Stimulated activated CD4-positive, alpha-beta T cell treated with anti-CD3 and anti-CD28 coated beads, Interleukin-1b, Interleukin-23, amount 100 ng/mL, for 24 hours (primary cell): ENCODE results near the gene TIMM23B.
"Not testable (repeated sequence)": the region's sequence is repeated elsewhere in the genome, so short reads cannot be mapped to it uniquely, and the experiment has no call there.

Source experiments
- DNase-seq, 4 experiments: peaks; one replicate each; pipeline ENCODE4 v3.0.0-alpha.2; 2020; ENCODE audit warnings: low read depth in 4 of 4, low spot score in 1 of 4

Gene TIMM23B

DNA sequence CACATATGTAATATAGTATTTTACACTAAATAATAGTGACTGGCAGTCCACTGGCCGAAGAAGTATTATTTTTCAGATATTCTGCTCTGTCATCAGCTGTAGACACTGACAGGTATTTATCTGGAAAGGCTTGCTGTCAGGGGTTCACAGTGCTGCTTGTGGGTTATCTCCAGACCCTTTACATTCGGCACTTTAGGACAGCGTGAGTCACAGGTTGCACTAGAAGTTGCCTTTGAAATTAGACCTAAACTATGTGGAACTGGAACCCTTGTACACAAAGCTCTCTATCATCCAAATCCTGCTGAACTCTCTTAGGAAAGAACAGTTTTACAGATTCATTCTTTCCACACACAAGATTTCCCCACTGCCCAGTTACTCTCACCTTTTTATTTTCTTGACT is 30.2 kb downstream of the TIMM23B start:
- not testable (repeated sequence) for DNase-seq

DNA sequence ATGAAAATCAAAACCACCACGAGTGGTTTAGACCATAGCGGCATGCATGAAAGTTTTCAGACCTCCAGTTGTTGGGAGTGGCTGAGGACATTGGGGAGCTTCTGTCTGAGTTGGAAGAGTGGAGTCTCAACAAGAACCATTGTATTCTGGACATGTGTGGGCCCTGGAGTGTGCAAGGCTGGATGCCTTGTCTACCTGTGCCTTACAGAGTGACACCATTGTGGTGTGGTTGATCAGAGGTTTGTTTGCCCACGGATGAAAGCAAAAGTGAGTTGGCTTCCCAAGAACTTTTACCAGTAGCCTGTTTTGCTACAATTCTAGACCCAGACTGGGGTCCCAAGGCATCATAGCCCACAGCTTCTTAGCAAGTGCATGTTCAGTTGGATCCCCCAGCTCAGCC is 35.9 kb downstream of the TIMM23B start:
- not testable (repeated sequence) for DNase-seq

DNA sequence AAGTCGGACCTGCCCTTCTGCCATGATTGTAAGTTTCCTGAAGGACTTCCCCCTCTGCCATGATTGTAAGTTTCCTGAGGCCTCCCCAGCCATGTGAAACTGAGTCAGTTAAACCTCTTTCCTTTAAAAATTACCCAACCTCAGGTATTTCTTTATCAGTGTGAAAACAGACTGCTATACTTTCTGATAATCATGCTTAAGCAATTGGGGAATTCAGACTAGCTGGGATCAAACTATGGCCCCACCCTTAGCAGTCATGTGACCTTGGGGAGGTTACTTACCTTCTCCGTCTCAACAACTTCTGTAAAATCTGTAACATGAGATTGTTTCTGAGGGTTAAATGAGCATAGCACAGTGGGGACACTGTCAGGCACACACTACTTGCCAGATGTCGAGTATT is 45.4 kb downstream of the TIMM23B start:
- DNase-seq: not testable (repeated sequence)

DNA sequence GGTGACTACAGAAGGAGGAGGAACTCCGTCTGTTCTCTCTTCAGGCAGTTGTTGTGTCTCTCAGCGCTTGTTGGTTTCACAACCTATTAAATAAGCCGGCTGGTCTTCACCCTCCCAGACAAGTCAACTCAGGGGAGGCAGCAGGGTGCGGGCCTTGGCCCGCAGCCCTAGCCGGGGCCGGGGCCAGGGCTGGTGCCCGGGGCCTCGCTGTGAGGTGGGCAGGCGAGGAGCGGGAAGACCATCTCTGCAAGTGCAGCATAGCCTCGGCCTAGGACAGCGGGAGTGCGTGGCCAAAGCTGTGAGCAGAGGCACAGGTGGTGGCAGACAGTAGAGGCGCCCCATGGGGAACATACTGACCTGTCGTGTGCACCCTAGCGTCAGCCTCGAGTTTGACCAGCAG is 46.5 kb downstream of the TIMM23B start, which contains the start of gene AGAP6:
Gene AGAP6 (plus strand): TSS at position 31 of the 400 bp plus-strand sequence. CDS start 310 bp downstream, at position 341.
- DNase-seq: not testable (repeated sequence)

DNA sequence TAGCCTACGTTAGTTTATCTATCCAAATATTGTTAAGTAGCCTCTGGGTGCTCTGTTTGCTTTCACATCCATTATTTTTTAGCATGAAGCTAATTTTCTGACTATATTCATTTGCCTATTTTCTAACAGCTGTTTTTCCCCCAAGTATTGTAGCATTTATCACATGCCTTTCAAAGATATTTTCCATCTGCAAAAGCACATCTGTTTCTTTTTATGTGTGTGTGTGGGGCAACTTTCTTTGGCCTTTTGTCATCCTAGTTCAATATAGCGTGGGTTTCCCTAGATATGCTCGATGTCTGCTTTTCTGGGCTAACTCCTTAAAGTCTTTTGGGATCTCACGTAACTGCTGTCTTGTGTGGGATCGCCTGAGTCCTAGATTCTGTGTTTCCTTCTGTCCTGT is 53.5 kb downstream of the TIMM23B start:
- not testable (repeated sequence) for DNase-seq

DNA sequence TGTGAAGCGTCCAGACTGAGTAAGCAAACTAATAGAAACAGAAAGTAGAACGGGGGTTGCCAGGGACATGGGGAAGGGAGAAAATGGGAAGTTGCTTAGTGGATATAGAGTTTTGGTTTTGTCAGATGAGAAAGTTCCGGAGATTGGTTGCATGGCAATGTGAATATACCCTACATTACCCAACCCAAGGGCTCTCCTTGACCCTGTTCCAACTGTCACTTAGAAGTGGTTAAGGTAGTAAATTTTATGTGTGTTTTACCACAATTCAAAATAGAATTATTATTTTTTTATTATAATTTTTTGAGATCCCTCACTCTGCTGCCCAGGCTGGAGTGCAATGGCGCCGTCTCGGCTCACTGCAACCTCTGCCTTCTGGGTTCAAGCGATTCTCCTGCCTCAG is 72.2 kb downstream of the TIMM23B start:
- not testable (repeated sequence) for DNase-seq

DNA sequence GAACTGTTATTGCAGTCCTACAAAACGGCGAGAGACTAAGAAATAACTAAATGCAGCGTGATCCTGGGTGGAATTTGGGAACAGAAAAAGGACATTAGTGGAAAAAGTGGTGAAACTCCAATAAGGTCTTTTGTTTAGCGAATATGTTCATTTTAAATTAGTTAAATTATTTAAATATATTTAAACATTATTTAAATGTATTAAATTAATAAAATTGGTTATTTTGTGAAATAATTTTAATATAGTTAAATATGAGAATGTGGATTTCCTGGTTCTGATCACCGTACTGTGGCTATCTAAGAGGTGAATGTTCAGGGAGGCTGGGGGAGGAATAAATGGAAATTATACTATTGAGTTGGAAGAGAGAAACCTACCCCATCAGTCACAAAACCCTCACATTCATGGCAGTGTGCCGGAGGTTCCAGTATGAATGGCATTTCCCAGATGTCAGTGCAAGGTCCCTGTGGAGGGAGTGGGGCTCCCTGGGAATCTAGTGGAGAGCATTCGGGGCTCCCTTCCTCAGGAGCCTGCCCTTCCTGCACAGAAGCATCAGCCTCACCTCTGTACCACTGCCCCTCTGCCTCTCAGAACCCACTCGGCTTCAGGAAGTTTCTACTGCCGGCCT is 73.9 kb downstream of the TIMM23B start:
- DNase-seq: not testable (repeated sequence)

DNA sequence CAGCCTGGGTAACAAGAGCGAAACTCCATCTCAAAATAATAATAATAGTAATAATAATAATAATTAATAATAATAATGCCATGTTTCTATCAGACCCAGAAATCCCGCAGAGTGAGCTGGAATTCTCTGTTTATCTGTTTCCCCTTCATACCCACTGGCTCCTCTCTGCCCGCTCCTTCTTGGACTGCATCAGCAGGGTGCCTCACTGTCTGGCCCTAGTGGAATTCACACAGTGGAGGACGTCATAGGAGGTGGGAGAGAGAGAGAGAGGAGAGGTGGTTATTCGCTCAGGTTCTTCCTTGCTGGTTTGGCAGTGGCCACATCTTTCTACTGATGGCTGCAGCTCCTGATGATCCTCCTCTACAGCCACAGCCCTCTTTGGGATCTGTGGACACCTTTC is 75.1 kb downstream of the TIMM23B start:
- DNase-seq: not testable (repeated sequence)

DNA sequence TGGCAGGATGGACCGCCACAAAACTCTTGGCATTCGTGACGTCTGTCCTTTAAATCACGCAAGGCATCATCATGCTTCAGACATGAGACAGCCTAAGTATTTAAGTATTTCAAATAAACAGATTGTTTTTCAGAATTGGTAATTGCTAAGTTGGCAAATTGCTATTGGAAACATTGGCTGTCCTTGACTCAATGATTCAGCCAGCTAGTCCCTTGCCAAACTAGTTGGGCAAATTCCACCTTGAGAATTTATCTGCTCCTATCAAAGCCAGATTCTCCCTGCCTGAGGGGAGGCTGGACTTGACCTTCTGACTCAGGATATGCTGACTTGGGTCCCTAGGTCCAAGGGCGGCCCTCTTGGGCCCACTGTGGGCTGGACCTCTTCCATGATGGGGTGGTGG is 75.8 kb downstream of the TIMM23B start:
- not testable (repeated sequence) for DNase-seq

DNA sequence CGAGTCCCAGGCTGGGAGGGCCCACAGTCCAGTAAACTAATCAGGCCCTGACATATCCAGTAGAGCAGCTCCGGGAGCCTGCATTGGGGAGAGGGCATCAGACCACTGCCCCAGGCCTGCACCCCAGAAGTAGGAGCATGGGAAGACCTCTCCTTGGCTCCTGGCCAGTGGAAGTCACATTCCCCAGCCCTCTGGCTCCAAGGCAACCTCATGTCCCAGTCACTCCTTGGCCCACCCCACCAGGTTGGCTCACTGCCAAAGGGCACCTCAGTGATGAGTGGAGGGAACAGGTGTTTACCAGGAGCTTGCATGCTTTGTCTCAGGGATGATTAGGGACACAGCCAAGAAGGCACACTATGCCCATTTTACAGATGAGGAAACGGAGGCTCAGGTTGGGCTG is 77.4 kb downstream of the TIMM23B start:
- DNase-seq: not testable (repeated sequence)

DNA sequence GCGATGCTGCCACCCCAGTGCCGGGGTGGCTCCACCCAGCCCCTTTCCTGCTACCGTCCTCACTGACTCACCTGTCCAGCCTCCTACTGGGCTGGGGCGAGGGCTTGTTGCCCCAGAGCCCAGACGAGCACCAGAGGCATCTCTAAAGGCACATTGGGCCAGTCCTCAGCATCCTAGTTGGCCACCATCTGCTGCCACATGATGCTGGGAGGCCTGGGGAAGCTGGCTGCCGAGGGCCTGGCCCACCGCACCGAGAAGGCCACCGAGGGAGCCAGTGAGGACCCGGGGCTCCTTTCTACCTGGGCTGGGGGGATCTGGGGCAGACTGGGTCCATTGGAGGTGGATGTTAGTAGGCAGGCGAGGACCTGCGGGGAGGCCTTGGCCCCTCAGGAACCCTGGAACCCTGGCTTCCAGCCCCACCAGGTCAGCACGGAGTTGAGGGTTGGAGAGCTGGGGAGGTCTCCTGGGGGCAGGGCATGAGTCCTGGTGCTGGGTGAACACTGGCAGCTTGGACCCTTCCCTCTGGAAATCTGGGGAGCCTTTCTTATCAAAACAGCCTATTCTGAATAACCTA is 78.7 kb downstream of the TIMM23B start:
- not testable (repeated sequence) for DNase-seq

DNA sequence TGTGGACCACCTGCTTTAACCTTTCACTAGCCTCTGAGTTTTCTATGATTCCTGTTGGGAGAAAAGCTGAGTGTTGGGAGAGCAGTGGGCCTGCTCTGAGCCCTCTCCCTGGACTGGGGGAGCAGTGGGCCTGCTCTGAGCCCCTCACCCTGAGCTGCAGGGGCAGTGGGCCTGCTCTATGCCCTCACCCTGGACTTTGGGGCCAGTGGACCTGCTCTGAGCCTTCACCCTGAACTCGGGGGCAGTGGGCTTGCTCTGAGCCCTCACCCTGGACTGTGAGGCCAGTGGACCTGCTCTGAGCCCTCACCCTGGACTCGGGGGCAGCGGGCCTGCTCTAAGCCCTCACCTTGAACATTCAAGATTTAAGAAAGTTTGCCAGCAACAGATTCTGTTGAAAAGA is 79.8 kb downstream of the TIMM23B start:
- DNase-seq: no peak
